GM12872 (cell line): Measurements from ENCODE around the gene MORN4.

Source experiments
- CTCF ChIP-seq: IDR thresholded peaks from 3 replicates; pipeline ENCODE4 v1.5.1; 2011; ENCODE audit warnings: low read depth, mild to moderate bottlenecking, low read length, moderate library complexity; ENCODE audit not compliant: insufficient read depth

The MORN4 gene

GRCh38 chr10:97570146-97570788 lies 63.0 kb downstream of the MORN4 start:
- no peak for TF ChIP-seq CTCF

- no peak for TF ChIP-seq CTCF
Observed at GRCh38 chr10:97567891-97568290, 65.4 kb downstream of the MORN4 start.

GRCh38 chr10:97566336-97566996 lies 66.8 kb downstream of the MORN4 start:
- no peak for TF ChIP-seq CTCF

GRCh38 chr10:97564776-97565175 lies 68.5 kb downstream of the MORN4 start:
- no peak for TF ChIP-seq CTCF
